C4-2B (cell line): ENCODE results near the gene B3GAT1.

Experiments
- ZFX ChIP-seq: fragments of 450-650 bp; IDR thresholded peaks from 2 replicates; pipeline ENCODE4 v1.6.1; 2017
- TF ChIP-seq, protein P1 (sequence below): fragments of 450-650 bp; conservative IDR thresholded peaks from 2 replicates; pipeline ENCODE4 v1.5.1; 2017; ENCODE audit warnings: mild to moderate bottlenecking

- TF ChIP-seq, protein P1, sequence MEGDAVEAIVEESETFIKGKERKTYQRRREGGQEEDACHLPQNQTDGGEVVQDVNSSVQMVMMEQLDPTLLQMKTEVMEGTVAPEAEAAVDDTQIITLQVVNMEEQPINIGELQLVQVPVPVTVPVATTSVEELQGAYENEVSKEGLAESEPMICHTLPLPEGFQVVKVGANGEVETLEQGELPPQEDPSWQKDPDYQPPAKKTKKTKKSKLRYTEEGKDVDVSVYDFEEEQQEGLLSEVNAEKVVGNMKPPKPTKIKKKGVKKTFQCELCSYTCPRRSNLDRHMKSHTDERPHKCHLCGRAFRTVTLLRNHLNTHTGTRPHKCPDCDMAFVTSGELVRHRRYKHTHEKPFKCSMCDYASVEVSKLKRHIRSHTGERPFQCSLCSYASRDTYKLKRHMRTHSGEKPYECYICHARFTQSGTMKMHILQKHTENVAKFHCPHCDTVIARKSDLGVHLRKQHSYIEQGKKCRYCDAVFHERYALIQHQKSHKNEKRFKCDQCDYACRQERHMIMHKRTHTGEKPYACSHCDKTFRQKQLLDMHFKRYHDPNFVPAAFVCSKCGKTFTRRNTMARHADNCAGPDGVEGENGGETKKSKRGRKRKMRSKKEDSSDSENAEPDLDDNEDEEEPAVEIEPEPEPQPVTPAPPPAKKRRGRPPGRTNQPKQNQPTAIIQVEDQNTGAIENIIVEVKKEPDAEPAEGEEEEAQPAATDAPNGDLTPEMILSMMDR: no peak
- no peak for TF ChIP-seq ZFX
Observed at GRCh38 chr11:134438542-134439537, 26.8 kb upstream of the B3GAT1 start.
